HG03571 (cell line): Measurements from ENCODE around the gene SAMD13.
"Not testable (repeated sequence)": the region's sequence is repeated elsewhere in the genome, so short reads cannot be mapped to it uniquely, and the experiment has no call there.

Experiments used
- ATAC-seq: cut with Tn5 transposase; IDR thresholded peaks from one replicate; pipeline ENCODE4 v1.9.1; 2021; ENCODE audit not compliant: unreplicated experiment

The SAMD13 gene

DNA sequence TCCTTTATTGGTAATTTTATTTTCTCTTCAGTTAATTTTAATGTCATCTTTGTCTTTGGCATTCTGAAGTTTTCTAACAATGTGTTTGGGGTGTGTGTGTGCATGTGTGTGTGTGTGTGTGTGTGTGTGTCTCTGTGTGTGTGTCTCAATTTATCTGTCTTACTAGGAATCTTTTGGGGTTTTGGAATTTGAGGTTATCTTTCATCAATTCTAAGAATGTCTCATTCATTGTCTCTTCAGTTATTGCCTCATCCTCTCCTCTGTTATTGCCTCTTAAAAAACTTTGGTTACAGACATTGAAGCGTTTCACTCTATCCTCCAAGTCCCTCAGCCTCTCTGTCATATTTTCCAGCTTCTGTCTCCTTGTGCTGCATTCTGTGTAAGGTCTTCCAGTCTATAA is 18.1 kb upstream of the SAMD13 start:
- ATAC-seq = no peak

DNA sequence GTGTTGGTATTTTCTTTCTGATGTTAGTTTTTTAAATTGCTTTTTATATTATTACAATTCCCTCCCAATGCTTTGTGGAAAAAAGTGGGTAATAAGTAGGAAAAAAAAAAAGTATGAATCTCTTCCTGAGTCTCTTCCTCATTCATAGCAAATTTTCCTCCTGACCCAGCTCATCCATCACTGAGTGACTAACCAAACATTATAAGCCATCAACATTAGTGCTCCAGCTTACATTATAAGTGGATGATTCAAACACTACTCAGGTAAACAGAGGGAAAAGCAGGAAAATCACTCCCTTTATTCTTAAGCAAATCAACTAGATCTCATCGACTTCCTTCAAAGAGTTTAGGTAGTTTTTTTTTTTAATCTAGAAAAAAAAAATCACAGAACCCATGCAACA is 15.4 kb upstream of the SAMD13 start:
- ATAC-seq = no peak

DNA sequence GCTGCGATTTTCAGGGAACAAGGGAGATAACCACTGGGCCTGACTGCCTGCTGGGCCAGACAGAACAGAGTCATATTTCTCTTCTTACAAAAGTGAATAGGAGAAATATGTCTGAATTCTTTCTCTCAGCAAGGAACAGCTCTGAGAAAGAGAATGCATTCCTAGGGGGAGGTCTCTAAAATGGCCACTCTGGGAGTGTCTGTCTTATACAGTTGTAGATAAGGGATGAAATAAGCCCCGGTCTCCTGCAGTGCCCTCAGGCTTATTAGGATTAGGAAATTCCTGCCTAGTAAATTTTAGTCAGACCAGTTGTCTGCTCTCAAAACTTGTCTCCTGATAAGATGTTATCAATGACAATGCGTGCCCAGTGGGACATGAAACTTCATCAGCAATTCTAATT is 14.1 kb upstream of the SAMD13 start:
- not testable (repeated sequence) for ATAC-seq

DNA sequence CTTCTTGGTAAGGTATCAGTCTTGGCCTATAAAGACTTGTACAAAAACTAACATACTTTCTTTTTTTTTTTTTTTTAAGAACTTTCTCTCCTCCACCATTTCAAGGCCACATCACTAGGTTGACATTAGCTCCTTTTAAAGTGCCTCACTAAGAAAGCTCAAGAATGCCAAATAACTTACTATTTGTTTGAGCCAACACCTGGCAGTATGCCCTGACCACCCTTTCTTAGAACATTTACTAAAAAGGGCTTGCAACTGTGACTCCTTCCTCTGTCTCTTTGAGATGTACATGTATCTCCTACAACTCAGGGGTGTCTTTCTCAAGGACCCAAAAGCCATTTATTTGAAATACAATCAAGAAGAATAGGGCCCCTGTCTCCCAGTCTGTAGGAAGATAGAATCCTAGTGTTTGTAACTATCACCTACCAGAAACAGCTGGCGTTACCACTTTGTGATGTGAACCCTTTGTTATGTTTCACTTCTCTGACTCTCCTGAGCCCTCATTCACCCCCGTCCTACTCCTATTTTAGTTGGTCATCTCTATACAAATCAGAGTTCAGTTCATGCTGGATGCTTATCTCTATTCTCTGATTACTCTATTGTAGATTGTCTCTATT is 12.2 kb upstream of the SAMD13 start:
- ATAC-seq = no peak

DNA sequence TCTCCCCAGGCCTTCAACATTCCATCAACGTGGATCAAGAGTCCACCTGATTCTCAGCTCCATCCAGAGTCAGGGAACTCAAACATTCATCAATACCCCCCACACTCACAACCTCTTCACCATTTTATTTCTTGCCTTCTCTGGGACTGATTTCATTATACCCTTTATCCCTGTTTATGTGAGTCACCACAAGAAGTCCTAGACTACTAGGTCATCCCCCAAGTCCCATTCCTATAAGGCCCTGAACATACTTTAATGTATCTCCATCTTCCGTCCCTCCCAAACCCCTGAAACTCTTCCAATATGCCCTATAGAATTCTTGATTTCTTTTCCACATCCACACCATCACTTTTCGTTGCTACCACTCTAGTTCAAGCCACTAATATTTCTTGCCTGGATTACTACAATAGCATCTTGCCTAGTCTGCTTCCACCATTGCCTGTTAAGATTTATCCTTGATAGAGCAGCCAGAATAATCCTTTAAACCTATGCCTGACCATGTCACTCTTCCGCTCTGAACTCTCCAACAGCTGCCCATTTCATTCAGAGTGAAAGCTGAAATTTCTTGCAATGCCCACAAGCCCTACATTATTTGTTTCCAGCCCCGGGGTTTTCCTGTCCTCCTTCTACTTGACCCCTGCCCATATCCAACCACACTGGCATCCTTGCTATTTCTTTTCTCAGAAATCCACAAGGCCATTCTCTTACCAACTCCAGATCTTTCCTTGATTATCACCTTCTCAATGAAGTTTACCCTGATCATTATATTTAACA is 9.4 kb upstream of the SAMD13 start:
- no peak for ATAC-seq

DNA sequence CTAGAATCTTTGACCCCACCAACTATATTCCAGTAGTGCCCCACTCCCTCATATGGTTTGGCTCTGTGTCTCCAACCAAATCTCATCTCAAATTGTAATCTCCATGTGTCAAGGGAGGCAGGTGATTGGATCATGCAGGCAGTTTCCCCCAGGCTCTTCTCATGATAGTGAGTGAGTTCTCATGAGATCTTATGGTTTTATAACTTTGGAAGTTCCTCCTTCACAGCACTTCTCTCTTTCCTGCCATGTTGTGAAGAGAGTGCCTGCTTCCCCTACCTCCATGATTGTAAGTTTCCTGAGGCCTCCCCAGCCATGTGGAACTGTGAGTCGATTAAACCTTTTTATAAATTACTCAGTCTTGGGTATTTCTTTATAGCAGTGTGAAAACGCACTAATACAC is 7.7 kb upstream of the SAMD13 start:
- no peak for ATAC-seq

DNA sequence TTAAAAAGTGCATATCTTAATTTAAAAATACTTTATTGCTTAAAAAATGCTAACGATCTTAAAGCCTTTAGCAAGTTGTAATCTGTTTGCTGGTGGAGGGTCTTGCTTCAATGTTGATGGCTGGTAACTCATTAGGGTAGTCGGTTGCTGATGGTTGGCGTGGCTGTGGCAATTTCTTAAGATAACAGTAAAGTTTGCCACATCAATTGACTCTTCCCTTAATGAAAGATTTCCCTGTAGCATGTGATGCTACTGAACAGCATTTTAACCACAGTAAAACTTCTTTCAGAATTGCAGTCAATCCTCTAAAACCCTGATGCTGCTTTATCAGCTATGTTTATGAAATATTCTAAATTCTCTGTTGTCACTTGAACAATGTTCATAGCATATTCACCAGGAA is 6.8 kb upstream of the SAMD13 start:
- no peak for ATAC-seq

DNA sequence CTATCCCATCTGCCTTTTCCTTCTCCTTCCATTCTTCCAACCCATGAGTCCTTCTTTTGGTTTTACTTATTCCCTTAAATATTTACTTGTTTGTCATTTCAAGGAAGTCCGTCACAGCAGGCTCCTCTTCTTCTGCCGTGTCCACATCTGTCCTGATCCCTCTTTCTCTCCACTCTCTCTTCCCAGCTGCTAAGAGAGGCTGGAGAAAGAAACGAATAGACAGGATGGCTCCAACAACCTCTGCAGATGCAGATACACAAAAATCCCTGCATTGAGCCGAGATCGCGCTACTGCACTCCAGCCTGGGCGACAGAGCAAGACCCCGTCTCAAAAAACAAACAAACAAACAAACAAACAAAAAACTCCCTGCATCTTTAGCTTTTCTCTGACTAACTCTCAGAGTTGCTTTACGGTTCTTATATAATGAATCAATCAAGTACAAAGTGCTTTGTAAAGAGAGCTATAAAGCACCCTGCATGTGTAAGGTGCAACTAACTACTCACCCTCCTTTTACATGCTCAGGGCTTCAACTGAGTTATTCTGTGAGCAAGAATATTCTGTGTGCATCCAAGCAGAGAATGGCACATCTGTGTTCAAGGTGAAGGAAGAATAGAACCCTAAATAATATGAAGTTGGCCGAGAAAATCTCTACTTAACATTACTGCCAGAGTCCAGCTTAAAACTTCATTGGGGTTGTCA is 3.8 kb upstream of the SAMD13 start:
- no peak for ATAC-seq

DNA sequence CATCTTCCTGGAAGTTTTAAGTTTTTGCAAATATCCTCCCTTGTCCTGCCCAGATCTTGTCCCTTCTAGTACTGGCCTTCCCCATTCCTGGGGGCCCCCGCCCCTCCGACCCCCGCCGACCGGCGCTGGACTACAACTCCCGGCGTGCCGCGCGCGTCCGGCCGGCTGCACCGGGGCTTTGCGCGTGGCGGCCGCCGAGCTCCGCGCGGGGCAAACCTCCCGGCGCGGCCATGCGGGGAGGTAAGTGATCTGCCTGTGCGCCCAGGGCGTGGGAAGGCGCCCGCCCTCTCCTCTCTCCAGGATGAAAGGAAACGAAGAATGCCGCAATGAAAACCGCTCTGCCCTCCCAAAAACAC is 3.2 kb upstream of the SAMD13 start:
- ATAC-seq = peak; percentile 80

DNA sequence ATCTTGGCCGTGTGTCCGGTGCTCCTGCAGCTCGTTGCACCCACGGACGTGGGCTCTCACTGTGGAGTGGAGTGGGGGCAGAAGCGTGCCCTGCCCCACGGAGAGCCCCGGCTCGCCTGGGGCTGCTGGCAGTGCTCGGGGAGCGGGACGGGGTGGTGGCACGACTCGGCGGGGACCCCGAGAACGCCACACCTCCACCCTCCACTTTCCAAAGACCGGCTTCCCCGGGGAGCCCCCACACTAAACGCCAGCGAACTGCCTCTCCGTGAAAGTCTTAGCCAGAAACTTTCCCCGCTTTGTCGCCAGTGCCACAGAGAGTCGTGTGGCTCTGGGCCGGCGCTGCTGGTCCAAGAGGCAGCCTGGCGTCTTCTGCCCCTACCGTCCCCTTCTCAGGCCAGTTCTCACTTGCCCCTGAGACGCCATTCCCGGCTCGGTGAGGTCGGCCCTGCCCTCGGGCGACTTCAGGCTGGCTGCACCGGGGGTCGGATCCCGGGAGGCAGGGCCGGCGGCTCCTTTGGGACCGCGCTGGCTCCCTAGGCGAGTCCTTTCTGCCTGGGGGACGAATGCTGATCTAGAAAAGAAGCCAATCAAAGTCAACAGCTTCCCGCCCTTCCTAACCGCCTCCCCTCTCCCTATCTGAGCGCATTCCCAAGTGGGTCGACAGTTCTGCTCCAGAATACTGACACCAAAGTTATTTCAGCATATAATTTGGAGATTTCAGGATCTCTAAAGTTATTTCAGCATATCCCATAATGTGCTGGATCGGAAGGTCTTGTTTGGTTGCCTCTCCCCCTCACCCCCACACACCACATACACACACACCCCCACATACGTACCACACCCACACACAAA is 2.6 kb upstream of the SAMD13 start:
- peak; percentile 43 for ATAC-seq

DNA sequence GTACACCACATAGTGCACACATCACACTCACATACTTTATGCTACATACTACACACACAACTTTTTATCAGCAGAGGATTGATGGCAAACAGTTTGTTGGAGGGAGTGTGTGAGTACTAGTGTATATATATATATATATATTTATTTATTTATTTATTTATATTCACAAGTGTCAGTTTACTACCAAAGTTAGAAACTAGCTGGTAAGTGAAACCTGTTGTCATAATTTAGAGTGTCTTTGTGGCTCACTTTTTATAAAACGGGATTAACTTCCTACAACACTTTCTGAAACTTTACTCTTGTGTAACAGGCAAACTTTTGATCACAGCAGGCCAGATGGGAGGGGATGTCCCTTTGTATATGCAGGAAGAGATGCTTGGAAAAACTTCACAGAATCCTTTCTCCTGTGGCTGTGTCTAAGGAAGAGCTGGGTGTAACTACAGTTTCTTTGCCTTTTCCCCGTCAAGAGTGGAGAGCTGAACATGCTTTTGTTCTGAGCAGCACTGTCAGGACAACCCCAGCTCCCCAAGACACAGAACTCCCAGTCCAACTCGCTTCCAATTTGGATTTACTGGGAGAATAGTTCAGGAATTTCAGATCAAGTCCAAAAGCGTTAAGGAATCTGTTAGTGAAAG is 1.9 kb upstream of the SAMD13 start:
- ATAC-seq = no peak

DNA sequence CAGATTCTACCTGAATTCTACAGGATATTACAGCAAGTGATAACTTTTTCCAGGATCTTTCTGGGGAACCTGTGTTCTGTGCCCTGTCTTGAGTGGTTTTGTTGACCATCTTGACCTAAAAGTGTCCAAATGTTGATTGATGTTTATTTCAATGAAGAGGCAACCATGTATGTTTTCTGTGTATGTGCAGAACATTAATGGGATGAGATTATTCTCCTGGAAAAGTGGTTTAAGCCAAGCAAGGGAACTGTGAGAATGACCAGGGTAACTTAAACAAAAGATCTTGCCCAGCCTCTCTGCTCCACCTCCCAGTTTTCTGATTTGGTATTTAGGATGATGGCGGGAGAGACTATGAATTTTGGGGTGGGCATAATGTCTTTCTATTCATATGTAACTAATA is 1.0 kb upstream of the SAMD13 start:
- ATAC-seq = no peak

DNA sequence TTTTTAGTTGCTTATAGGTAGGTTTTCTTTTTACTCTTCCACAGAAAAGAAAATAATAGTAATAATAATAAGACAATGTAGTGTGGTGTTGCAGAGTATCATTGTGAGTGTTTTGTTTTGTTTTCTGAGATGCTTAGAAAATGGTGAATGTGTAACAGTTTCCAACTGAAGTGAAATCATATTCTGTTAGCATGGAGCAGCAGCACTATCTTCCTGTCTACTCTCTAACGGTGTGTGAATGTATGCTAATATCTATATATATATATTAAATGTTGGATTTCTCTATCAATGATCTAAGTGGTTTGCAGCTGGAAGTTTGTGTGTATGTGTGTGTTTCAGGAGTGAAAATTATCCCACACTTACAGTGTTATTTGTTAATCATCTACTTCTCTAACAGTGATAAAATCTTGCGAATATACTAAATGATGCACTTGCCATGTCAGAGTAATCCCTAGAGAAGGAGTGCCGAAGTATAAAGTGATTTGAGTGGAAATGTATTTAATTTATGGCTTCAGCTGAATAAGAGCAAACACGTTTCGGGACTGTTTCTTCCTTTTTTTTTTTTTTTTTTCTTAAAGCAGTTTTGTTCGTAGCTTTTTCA is 377 bp downstream of the SAMD13 start:
- ATAC-seq = no peak

DNA sequence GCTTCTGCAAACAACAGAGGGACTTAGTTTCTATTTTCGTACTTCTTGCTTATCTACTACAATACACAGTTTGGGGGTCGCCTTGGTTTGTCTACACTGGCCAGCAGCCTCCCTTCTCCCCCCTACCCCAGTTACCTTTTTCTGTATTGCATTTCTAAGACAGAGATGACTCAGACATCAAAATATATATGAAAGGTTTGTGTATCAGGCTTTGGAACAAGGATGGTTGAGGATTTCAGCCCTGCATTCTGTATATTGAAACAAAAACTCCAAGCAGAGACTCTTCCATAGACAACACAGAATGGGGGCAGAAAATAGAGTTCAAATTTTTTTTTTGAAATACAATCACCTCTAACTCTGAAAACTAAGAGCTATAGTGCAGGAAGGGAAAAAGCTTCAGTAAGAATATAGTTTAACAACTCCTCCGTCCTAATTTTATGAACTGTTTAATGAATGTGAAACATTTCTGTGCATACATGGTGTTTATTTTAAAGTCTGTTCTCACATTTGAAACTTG is 1.9 kb downstream of the SAMD13 start:
- ATAC-seq = no peak

DNA sequence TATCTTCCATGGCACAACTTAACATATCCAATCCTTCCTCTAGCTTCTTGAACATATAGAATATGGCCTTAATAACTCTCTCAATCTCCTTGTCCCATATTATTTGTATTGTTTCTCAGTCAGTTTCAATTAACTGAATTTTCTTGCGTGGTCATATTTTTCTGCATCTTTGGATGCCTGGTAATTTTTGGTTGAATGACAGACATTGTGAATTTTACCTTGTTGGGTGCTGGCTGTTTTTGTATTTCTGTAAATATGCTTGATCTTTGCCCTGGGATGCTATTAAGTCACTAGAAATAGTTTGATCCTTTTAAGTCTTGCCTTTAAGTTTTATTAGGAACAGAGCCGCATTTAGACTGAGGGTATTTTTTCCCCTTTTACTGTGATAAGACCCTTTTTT is 5.9 kb downstream of the SAMD13 start:
- ATAC-seq = no peak

DNA sequence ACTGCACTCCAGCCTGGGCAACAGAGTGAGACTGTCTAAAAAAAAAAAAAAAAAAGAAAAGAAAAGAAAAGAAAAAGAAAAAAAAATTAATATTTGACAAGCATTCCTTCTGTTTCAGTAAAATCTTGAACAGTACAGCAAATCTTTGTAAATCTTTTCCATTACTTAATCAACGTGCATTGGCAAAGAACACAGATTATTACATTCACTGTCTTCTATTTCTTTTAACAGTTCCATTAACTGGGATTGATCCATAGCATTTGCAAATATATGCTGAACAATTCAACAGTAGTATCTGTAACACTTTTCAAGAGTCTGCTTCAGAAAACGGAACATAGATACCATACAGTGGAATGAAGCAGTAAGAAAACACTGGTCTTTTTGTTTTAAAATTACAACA is 9.8 kb downstream of the SAMD13 start:
- no peak for ATAC-seq

DNA sequence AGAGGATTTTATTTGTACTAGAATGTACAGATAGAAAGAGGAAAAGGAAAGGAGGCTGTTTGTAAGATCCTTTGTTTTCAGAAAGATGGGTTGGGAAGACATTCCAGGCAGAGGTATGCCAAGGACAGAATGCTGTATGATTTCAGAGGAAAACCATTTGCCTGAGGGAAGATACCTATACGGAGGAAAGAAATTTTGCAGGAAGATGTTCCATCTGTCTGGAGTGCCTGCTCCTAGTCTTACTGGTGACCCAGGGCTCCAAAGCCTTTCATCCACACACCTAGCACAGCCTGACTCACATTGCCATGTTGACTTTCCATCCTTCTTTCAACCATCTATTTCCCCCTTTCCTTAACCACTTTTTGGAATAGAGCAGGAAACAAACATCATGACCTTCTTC is 18.2 kb downstream of the SAMD13 start:
- no peak for ATAC-seq

DNA sequence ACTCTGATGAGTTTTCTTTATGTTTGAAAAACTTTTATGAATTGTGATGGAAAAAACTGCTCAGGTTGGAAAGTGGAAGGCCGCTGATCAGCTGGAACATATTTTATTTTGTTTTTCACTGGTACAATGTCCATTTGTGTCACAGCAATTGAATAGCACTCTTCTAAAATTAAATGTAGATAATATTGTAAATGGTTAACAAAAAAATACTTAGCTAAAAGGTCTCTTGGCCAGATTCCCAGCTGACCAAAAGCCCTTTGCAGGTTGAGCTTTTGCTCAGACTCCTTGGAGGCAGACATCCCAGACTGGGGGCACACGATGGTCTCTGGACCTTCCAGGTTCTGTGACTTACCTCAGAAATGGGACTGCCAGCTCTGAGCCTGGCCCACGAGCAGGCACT is 26.3 kb downstream of the SAMD13 start:
- no peak for ATAC-seq

DNA sequence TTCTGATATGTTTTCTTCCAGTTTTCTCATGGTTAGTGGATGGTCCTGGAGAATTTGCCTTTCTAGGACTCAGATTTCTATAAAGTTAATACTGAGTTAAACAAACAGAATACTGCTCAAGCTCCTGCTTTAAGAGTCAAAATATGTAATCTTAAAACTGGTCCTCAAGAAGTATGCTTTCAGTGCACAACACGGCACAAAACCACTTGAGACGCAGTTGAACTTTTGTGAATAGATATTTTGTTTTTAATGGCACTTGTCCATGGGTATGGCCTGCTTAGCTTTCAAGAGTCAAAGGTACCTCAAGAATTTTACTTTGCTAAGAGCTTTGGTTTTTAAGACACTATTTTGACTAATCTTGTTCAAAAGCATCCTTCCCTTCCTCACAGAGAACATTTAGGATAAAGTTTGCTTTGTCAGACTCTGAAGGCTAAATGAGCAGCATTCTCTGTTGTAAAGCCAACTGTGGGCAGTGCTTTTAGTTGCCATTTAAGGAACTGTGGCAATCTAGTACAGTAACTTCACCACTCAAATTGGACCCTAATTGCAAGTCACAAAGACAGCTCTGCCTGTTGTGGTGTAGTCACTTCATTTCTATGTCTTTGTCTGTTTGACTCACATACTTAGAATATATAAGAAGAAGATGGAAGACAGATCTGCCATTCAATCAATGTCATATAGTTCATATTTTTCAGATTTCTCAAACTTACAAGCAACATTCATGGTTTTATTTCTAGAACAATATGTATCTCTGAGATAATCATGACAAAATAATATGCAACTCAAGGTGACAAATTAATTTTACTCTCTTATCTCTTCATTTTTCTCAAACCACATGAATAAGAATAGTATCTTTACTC is 28.8 kb downstream of the SAMD13 start:
- no peak for ATAC-seq
